ENCODE results near the gene TTC33.

GRCh38 chr5:40572391-40572790 is 183.4 kb downstream of the TTC33 start:
- TF ChIP-seq, protein P1, sequence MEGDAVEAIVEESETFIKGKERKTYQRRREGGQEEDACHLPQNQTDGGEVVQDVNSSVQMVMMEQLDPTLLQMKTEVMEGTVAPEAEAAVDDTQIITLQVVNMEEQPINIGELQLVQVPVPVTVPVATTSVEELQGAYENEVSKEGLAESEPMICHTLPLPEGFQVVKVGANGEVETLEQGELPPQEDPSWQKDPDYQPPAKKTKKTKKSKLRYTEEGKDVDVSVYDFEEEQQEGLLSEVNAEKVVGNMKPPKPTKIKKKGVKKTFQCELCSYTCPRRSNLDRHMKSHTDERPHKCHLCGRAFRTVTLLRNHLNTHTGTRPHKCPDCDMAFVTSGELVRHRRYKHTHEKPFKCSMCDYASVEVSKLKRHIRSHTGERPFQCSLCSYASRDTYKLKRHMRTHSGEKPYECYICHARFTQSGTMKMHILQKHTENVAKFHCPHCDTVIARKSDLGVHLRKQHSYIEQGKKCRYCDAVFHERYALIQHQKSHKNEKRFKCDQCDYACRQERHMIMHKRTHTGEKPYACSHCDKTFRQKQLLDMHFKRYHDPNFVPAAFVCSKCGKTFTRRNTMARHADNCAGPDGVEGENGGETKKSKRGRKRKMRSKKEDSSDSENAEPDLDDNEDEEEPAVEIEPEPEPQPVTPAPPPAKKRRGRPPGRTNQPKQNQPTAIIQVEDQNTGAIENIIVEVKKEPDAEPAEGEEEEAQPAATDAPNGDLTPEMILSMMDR (conservative IDR thresholded peaks at IDR 0.05): no peak
- no peak for TF ChIP-seq ZFX (IDR thresholded peaks at IDR 0.05)

Data from C4-2B (cell line).